Umbilical cord (tissue), 2 donors: ENCODE measurements around the gene CLN6. TPM values are rescaled to one million over a fixed set of nuclear protein-coding genes. Genes with fewer than 3 reads are reported as not detected.
"Not testable (repeated sequence)": the region's sequence is repeated elsewhere in the genome, so short reads cannot be mapped to it uniquely, and the experiment has no call there.

Experiments
- DNase-seq: peaks from one replicate; pipeline ENCODE4 v3.0.0-alpha.2; 2015; ENCODE audit warnings: low spot score
- total RNA-seq: library from RNA; depleted of rRNA; stranded (reverse); fragments of >200 nt; gene quantifications from one replicate; pipeline ENCODE4 v1.2.3, GENCODE V29; 2014; ENCODE audit warnings: low replicate concordance; ENCODE audit not compliant: insufficient read depth

The CLN6 gene
- total RNA-seq, 1 donor from 2014 or later, result 9.6 TPM

DNA sequence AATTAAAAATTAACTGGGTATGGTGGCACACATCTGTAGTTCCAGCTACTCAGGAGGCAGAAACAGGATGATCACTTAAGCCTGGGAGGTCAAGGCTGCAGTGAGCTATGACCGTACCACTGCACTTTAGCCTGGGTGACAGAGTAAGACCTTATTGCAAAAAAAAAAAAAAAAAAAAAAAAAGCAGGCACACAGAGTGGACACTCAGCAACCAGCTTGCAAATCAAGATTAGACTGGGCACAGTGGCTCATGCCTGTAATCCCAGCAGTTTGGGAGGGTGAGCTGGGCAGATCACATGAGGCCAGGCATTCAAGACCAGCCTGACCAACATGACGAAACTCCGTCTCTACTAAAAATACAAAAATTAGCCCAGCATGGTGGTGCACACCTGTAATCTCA is 5.4 kb downstream of the CLN6 start:
- DNase-seq, result no peak

GRCh38 chr15:68223171-68223570 is 6.4 kb downstream of the CLN6 start:
- no peak for DNase-seq

DNA sequence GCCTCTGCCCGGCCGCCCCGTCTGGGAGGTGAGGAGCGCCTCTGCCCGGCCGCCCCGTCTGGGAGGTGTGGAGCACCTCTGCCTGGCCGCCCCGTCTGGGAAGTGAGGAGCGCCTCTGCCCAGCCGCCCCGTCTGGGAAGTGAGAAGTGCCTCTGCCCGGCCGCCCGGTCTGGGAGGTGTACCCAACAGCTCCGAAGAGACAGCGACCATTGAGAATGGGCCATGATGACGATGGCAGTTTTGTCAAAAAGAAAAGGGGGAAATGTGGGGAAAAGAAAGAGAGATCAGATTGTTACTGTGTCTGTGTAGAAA is 7.1 kb downstream of the CLN6 start:
- DNase-seq, result not testable (repeated sequence)

DNA sequence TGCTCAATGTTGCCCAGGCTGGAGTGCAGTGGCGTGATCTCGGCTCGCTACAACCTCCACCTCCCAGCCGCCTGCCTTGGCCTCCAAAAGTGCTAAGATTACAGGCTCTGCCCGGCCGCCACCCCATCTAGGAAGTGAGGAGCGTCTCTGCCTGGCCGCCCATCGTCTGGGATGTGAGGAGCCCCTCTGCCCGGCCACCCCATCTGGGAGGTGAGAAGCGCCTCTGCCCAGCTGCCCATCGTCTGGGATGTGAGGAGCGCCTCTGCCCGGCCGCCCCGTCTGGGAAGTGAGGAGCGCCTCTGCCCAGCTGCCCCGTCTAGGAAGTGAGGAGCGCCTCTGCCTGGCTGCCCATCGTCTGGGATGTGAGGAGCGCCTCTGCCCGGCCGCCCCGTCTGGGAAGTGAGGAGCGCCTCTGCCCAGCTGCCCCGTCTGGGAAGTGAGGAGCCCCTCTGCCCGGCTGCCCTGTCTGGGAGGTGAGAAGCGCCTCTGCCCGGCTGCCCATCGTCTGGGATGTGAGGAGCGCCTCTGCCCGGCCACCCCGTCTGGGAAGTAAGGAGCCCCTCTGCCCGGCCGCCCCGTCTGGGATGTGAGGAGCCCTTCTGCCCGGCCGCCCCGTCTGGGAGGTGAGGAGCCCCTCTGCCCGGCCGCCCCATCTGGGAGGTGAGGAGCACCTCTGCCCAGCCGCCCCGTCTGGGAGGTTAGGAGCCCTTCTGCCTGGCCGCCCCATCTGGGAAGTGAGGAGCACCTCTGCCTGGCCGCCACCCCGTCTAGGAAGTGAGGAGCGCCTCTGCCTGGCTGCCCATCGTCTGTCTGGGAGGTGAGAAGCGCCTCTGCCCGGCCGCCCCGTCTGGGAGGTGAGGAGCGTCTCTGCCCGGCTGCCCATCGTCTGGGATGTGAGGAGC is 7.7 kb downstream of the CLN6 start:
- not testable (repeated sequence) for DNase-seq

- DNase-seq, result no peak
Measured at GRCh38 chr15:68220967-68221366, 8.6 kb downstream of the CLN6 start.

- no peak for DNase-seq
Measured at GRCh38 chr15:68220489-68220888, 9.0 kb downstream of the CLN6 start.

DNA sequence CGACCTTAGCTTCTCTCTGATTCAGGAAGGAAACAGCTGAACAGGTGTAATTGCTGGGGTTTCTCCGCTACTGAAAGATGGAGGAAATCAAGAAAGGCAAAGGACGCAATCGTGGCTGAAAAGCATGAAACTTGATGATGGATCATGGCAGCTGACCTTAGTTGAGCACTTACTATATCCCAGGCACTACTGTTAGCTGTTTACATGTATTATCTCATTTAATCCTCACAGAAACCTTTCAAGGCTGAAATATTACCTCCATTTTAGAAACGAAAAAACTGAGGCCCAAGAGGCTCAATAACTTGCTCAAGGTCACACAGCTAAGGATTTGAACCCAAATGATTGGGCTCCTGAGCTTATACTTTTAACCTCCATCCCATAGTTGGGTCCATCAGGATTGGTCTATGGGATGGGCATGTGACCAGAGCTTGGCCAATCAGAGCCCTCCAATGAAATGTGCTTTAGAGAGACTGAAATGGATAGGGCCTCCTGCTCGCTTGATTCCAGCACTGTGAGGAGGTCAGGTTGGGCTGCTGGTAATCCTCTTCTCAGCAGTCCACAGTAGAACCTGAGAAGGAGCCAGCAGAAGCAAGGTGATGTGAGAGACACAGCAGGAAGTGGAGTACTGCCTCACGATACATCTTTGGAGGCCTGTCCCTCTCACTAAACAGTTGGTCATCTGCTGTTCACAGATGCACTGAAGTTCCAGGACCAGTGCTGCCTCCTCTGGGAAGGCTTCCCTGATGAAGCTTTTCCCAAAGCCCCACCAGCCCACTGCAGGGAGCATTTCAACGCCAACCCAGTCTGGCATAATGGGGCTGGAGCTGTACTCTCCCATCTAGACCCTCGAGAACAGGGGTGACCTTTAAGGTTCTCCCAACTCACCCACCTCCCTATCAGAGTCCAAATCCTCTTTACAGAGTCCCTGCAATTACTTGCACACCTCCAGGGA is 10.4 kb downstream of the CLN6 start:
- no peak for DNase-seq

- no peak for DNase-seq
Measured at GRCh38 chr15:68218331-68218730, 11.2 kb downstream of the CLN6 start.

DNA sequence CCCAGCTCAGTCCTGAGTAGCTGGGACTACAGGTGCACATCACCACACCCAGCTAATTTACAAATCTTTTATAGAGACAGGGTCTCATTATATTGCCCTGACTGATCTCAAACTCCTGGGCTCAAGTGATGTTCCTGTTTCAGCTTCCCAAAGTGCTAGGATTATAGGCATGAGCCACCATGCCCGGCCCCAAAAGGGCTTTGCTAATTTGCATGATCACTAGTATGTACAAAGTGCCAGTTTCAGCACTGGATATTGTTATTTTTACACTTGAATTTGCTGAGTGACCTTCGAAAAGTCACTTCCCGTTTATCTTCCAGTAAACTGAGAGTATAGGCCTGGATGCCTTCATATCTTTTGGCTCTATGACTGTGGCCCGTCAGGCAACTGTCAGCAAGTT is 12.2 kb downstream of the CLN6 start:
- no peak for DNase-seq

- peak; percentile 30 for DNase-seq
Measured at GRCh38 chr15:68214838-68215254, 14.7 kb downstream of the CLN6 start.

DNA sequence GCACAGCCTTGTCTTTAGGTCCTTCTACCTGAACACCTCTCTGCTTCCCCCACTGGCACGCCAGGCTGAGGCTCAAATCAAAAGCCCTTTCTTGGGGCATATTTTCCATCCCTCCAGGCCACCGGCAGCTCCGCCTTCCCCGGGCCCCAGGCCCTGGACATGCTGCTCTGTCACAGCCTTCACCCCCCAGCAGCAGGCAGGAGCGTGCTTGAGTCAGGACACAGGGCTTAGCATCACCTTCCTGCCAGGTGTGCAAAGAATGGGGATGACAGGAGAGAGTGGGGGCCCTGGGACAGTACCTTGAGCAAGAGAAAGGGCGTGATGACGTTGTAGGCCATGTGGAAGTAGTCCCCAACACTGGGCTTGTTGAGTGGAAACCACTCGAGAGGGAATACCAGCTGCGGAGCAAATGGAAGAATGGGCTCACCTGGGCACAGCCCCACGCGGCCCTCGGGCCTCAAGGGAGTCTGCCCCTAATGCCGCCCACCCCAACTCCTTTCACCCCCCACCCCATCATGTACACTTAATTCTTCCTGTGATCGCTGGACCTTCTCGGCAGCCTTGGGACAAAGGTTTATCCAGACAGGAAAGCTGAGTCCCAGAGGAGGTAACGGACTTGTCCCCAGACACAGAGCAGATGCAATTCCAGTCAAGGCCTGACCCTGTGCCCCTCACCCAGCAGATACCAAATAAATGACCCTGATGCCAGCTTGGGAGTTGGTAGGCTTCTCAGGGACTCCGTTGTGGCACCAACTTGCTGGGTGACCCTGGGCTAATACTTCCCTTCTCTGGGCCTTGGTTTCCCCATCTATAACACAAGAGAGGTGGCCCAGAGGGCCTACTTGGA is 15.3 kb downstream of the CLN6 start:
- no peak for DNase-seq

- DNase-seq, result peak; percentile 30
Measured at GRCh38 chr15:68213491-68213845, 16.1 kb downstream of the CLN6 start.

DNA sequence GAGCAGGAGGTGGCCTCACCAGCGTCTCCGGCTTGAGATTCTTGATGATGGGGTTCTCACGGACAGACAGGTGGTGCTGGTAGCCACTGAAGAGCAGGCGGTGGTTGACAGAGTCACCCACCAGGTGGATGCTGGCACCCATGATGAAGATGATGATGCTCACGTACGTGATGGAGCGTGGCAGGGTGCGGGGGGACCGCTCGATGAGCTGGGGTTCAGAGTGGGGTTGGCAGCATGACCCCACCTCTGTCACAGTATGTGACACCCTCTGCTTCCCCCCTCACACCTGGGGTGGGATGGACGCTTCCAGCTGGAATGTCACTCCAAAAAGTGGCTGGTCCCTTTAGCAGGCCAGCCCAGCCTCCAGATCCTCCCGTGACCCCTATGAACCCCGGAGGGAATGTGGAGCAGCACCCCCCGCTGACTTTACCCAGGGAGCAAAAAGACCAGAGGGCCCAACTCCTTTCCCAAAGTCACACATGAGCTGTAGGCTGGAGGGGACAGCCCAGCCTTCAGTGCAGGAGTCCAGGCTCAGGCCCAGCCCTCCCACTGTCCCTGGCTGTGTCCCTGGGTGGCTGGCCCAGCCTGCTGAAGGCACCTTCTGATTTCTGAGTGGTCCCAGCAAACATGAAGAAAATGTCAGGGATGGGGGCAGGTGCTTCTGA is 17.7 kb downstream of the CLN6 start:
- no peak for DNase-seq

DNA sequence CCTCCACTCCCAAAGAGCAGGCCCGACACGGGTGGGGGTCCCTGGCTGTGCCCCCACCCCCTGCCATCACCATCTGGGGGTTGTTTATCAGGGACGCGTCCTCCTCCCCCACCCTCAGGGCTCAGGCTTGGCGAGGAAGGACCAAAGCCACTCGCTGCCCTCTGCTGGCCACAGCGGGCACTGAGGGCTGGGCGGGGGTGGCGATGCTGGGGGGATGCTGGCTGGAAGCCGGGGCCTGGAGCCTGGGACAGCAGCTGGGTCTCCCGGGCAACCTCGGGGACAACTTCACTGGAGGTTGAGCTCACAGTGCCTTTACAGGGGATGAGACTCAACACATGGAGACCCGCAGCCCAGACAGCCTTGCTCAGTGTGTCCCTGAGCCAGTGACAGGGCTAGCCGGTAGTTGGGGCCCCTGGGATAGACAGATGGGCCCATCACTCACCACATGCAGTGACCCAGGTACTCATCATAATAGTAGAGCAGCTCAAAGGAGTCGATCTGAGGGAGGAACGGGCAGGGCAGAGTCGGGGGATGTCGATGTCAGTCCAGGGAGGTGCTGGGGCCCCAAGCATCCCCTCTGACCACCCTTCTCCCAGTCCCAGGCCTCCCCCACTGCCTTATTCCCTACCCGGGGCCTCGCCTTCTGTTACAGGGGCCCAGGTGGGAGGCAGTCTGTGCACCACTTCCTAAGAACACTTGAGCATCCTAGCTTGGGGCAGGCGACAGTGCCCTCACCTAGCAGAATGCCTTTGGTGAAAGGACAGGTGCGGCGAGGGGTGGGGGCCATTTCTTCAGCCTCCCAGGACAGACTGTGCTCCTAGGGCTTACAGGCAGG is 18.5 kb downstream of the CLN6 start:
- no peak for DNase-seq

DNA sequence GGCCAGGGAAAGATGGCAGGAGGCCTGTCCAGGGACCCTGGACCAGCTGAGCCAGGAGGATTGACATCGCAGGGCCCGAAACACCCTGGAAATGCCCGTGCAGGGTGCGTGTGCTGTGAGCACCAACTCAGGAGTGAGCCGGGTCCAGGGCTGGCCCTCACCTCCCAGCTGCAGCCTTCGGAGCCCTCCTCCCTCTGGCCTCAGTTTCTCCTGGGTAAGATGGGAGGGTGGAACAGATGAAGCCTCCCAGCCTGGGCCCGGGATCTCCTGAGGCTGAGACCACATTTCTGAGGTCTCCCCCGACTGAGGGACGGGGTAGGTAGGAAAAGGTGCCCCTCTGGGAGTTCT is 19.1 kb downstream of the CLN6 start:
- DNase-seq, result no peak

- DNase-seq, result no peak
Measured at GRCh38 chr15:68209735-68210408, 19.7 kb downstream of the CLN6 start.

- no peak for DNase-seq
Measured at GRCh38 chr15:68209272-68209671, 20.3 kb downstream of the CLN6 start.

DNA sequence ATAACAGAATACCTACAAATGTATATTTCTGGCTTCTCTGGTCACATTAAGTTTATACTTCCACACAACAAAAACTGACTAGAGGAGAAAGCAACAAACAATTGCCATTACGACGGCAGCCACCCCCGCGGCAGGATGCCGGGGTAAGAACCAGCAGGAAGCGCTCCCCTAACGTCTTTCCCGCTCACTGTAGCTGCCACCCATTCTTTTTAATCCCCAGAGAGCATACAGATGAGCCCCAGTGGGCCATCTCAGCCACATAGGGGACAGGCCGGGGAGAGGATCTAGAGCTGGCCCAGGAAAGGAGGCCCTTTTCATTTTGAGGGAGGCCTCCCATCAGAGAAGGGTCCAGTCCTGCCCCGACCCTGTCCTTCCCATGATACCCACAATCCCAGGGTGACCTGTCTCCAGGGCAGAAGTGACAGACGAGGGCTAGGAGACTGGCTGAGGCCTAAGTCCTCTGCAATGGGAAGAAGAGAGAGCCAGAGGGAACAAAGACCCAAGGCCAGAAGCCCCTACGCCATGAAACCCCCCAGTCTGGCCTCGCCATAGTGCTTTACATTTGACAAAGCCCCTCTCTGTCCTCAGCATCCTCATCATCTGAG is 20.8 kb downstream of the CLN6 start:
- DNase-seq, result no peak

DNA sequence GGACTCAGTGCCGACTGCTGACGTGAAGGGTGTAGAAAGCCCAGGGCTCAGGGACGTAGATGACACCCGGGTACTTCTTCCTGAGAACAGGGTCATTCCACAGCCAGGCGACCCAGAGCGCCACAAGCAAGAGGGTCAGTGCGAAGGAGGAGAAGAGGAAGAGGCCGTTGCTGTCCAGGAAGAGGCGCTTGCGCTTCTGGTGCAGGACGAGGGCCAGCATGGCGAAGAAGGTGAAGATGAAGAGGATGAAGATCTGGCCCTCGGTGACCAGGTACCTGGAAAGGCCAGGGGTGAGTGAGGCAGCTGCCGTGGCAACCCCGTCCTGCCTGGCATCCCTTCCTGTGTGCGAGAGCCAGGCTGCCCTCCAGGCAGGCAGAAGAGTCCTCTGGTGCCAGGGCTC is 21.4 kb downstream of the CLN6 start:
- DNase-seq, result no peak
